ENCODE results near the gene RNU2-63P.

DNA sequence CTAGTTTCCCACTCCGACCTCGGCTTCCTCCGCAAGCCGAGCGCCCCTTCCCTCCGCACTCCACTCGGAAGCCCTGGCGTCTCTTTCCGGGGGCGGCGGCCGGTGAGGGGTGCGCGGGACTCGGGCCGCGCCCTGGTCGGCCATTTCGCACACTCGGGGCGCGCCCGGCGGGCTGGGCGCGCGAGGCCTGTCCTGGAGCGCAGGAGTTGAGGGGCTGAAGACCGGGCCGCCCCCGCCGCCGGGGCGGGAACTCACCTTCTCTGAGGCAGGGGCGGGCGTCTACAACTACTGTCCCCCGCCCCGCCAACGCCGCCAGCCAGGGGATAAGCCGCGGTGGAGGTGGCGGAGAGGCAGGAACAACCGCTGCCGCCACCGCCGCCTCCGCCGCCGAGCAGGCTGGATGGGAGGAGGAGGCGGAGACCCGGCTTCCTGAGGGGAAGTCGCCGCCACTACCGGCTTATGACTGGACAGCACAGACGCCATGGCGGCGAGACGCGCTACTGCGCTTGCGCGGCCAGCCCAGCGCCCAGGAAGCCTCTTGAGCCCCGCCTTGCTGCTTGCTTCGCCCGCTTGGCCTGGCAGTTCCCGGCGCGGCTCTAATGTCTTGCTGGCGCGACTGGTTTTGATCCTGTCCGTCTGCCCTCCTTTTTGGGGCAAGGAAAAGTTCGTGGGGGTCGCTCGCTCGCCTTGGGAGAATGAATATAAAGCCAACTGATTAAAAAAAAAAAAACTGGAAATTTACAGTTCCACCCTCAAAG lies 39.2 kb upstream of the RNU2-63P start, which contains the start of gene KRCC1:
- TF ChIP-seq, protein P1, sequence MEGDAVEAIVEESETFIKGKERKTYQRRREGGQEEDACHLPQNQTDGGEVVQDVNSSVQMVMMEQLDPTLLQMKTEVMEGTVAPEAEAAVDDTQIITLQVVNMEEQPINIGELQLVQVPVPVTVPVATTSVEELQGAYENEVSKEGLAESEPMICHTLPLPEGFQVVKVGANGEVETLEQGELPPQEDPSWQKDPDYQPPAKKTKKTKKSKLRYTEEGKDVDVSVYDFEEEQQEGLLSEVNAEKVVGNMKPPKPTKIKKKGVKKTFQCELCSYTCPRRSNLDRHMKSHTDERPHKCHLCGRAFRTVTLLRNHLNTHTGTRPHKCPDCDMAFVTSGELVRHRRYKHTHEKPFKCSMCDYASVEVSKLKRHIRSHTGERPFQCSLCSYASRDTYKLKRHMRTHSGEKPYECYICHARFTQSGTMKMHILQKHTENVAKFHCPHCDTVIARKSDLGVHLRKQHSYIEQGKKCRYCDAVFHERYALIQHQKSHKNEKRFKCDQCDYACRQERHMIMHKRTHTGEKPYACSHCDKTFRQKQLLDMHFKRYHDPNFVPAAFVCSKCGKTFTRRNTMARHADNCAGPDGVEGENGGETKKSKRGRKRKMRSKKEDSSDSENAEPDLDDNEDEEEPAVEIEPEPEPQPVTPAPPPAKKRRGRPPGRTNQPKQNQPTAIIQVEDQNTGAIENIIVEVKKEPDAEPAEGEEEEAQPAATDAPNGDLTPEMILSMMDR (conservative IDR thresholded peaks at IDR 0.05): no peak
- TF ChIP-seq ZFX (IDR thresholded peaks at IDR 0.05): peak; percentile 90

All from C4-2B (cell line).